HG03575 (cell line): ENCODE results near the gene GJD2.

Source experiments
- ATAC-seq: cut with Tn5 transposase; IDR thresholded peaks from one replicate; pipeline ENCODE4 v1.9.1; 2021; ENCODE audit not compliant: unreplicated experiment, insufficient number of reproducible peaks, low FRiP score; ENCODE audit errors: extremely low read depth

The GJD2 gene

DNA sequence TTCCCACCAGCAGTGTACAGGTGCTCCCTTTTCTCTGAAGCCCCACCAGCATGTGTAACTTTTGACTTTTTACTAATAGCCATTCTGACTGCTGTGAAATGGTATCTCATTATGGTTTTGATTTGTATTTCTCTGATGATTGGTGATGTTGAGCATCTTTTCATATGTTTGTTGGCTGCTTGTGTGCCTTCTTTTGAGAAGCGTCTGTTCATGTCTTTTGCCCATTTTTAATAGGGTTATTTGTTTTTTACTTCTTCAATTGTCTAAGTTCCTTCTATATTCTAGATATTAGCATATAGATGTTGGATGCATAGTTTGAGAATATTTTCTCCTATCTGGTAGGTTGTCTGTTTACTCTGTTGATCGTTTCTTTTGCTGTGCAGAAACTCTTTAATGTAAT is 25.9 kb upstream of the GJD2 start:
- ATAC-seq: no peak

DNA sequence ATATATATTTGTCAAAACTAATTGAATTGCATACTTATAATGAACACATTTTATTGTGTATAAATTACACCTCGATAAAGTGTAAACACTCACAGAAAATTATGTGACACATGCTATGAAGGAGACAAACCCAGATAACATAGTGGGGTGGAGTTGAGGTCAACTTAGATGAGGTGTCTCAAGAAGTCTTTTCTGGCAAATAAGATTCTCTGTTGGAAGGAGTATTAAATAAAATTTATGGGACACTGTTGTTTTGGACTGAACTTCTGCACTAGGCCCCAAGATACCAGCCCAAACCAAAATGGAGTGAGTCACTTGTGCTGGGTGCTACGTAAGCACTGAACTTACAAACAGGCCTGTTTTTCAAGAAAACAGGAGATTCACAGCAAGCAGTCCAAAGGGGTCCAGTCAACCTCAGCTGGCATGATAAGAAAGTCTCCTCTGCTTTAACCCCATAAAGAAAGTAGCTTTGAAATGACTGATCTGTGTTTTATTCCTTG is 21.9 kb upstream of the GJD2 start:
- ATAC-seq: no peak

DNA sequence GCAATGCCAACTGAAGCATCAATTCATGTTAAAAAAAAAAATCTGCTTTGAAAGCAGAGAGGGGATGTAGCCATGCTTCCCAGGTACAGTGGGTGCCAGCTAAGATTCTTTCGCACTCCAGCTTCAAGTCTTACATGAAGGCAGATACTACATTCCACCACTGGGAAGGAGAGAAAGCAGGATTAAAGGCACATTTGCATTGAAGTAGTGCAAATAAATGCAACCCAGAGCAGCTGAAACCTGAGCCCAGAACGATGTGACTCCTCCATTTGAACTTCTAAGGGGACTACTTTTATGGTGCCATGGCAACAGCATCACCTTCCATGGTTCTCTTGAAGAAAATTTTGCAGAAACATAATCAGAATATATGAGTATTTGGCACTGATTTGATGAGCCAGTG is 19.1 kb upstream of the GJD2 start:
- no peak for ATAC-seq

DNA sequence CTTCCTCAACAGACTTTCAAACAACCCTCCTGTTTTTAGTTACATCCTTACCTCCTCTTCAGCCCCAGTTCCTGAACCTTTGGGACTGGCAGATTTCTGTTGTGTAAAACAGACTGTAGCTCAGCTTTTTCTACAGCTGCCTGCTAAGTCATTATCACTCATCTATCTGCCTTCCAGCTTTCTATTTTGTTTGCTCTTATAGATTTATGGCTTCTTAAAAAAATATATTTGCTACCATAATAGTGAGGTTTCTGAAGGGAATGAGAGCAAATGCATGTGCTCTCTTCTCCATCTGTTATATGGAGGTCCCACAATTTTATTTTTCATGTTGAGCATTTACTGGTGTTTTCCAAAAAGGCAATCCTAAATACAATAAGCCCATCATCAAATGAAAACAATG is 18.2 kb upstream of the GJD2 start:
- ATAC-seq: no peak

DNA sequence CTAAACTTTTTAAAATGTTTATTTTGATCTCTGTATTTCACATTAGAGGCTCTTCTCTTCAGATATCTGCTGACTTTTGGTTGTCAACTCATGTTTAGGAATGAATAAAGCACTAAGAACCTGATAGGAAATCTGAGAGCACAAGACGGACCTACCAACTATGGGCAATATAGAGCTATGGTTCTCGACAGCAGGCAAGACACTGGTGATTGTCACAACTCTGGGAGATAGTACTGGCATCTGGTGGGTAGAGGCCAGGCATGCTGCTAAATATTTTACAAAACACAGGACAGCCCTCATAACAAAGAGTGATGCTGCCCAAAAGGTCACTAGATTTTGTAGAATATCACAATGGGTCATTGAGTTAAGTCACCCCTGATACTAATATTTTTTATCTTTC is 17.5 kb upstream of the GJD2 start:
- ATAC-seq: no peak

DNA sequence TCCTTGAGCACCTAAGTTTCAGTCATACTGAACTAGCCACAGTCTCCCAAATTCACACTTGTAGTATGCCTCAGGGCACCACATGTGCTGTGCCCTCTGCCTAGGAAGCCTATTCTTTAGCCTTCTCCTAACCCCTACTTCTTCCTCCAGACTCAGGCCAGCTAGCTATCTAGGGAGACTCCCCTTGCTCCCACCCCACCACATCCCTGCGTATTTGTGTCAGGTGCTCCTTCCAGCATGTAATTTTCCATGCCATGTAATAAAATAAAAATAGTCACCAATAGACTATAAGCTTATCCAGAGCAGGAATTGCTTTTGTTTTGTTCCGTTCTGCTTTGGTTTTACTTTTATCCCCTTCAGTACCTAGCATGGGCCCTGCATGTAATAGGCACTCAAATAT is 14.9 kb upstream of the GJD2 start:
- ATAC-seq: no peak

DNA sequence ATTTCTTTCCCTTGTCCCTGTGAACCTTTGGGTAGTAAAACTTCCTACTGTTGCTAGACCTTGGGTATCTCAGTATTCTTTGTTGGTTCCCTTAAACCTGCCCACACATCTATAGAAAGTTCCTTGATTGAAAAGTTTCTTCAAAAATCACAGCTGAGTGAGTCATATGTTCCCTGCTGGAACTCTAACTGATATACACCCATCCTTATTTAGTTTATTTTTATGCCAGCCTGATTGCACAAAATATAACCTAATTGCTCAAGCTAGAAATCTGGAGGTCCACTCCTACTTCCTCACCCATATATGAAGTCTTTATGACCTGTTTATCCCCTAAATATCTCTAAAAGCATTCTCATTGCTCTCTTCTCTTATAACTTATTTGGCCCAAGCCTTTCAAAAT is 13.7 kb upstream of the GJD2 start:
- no peak for ATAC-seq

DNA sequence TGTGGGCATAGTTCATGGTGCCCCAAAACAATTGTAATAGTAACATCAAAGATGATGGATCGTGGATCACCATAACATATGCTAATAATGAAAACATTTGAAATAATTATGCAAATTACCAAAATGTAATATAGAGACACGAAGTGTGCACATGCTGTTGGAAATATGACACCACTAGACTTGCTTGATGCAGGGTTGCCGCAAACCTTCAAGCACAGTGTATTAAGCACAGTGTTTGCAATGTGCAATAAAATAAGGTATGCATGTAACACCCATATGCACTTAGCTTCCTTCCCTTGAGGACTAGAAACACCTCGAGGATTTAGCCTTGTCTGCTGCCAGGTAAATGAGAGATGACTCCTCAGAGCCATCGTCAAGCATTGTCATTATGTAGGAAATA is 10.9 kb upstream of the GJD2 start:
- no peak for ATAC-seq

DNA sequence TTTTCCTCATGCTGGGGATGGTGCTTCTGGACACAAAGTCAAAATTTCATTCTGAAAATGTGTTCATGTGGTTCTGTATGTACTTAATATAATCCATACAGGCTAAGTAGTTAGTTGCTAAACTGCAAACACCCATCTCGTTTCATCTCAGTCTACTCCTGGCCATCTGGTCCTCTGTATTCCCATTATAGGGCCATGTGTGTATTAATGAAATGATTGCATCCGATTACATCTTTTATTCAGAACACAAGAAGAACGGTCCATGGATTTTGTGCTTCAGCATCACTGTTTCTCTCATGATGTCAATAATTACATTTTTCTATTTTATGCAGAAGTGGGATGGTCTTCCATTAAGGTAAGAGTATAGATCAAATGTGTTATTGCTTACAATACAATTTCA is 6.1 kb upstream of the GJD2 start:
- ATAC-seq: no peak

DNA sequence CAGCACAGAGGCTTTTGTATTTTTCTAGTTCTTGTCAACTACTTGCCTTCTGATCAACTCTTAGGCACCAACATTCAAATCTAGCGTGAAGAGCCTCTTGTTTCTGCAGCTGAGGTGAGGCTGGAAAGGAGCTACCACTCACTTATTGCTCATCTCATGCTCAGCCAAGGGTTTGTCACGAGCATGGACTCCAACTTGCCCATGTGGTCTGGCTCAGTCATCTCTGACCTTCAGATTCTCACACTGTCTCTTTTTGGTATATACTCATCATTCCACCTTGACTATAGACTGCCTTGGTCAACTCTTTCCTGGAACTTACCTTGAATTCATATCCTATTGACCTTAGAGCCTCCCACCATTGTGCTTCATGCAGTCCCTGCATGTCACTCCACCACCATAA is 5.2 kb upstream of the GJD2 start:
- no peak for ATAC-seq

DNA sequence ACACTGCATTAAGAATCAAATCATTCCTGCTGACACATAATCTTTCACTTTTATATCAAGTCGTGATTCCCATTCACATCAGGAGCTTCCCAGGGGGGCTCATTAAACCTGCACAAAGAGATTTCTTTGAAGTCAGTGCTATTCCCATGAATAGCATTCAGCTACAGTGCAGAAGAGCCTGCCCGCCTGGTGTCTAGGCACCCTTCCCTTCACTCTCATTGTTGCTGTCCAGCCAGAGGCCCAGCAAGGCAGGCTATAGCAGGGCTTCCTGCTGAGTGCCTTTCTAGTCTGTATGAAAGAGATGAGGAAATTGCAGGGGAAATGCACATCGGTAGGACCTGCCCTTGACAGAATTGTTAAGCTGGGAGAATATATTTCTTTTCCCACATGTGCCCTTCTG is 4.5 kb upstream of the GJD2 start:
- ATAC-seq: no peak

DNA sequence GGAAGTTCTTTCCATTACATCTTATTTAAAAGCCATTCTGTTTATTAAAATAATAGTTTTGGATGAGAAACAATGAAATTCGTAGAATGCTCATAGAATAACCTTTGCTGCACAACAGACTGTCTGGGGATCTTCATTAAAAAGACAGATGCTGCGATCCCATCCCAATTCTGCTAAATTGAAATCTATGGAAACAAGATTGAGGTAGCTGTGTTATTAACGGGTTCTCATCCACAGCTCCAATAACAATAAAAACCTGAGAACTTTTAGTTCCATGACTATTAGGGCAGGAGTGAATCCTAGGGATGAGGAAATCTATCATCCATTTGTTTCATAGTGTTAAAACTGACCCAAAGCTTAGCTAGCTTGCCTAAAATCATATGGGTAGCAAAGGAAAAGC is 2.5 kb upstream of the GJD2 start:
- ATAC-seq: no peak

DNA sequence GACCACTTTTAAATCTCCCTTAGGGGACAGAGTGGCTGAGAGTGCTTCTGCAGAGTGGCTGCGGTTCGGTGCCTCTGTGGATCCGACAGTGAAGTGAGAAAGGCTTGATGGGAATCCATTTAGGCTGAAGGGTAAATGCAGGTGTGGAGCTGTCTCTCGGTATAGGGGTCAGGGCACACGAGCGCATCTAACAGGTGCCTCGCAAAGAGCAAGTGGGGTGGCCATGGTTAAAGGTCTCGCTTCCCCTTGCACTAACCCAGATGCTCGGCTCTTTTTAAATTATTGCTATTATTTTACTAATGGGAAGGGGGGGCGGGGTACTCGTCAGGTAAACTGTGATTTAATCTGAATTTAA is 598 bp upstream of the GJD2 start:
- no peak for ATAC-seq

DNA sequence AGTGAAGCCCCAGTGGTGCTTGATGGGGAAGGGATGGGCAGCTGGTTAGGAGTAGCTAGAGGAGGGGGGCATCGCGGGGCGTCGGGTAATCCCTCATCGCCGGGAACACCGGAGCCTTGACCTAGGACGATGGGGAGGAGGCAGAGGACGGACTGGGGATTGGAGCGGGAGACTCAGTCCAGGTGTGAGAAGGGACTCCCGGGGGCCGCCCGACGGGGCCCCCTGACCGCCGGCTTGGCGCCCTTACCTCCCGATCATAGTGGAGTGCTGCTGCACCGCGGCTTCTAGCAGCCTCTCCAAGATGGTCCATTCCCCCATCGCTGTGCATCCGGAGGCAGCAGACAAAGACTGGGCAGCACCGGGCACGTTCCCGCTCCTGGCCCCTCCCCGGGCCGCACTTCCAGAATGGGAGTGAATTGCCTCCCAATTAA is 612 bp downstream of the GJD2 start:
- no peak for ATAC-seq

DNA sequence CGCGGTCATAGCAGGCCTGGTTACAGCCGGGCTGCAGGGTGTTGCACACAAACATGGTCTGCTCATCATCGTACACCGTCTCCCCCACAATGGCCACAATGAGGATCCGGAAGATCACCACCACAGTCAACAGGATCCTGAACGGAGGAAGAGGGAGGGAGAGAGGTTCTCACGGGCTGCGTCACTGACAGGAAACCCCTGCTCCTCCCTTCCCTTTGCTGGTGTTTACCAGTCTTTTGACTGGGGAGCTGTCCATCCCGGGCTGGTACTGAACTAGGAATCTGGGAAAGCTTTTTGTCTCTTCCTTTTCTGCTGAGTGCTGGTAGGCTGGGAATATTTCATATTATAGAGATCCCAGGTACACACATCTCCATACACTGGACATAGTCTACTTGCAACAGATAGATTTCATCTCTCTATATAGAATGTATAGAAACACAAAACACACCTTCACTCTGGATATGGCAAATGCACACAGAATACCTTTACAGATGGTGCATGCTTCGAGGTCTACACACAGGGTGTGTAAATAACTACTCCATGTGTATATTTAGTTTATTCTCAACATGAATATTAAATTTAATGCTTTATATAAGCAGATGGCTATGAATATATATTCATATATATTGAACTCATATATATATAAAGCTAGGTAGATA is 1.4 kb downstream of the GJD2 start:
- ATAC-seq: no peak

DNA sequence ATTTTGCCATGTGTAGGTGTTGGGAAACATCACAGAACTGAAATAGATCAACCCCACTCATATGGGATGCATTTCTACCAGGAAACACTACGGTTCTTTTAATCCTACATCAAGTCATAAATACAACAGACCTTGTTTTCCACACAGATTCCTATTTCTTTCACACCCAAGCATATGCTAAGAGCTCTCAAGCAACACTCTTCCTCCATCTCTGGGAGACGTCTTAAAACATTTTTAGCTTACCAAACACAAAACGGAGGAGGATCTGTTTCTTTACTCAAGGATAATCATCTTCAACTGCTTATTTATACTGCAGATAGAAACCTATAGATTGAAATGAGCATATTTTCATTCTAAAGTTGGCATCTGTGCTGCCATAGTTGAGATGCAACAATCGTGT is 5.1 kb downstream of the GJD2 start:
- no peak for ATAC-seq

DNA sequence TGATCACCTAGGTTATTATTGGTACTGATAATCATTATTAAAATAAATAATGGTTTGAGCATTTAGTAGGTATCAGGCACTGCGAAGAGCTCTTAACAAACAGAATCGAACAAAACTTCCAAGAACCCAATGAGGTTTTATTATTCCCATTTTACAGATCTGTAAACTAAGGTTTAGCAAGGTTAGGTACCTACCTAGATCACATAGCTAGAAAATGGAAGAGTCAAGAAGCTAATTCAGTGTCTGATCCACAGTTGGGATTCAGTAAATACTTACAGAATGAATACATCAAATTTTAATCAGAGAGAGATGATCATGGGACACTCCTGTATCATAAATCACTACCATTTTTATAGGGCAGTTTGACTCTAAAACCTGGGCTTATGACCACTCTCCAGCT is 15.5 kb downstream of the GJD2 start:
- ATAC-seq: no peak

DNA sequence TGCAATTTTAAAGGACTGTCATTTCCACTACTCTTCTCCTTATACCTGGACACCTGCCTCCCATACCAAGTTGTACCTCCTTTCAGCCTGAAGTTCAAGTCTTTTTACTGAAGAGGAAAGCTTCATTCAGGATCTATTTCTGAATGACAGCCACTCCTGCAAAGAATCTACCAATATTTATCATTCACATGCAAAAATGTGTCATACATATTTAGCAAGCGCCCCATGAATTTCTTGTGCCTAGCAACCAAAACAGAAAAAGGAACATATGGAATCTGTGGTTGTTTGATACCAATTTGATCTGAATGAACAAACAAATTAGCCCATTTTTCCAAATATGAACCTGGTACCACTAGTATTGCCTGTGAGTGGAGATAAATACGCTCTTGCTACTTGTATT is 16.8 kb downstream of the GJD2 start:
- ATAC-seq: no peak

DNA sequence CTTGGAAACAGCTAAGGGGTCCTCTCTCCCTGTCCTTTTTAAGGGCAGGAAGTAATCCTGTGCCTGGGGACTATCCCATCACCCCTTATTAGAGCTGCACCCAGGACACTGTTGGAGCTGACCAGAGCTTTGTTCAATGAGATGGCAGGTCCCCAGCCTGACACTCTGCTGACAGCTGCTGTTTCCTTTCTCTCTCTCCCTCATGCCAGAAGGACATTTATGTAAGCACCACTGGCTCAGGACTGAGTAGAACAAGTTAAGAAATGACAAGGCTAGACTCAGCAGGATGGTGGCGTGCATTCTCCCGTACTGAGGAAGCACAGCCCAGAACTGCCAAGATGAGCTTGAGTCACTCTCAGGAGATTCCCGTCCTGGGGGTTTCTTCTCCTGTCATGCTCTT is 17.3 kb downstream of the GJD2 start:
- ATAC-seq: no peak

DNA sequence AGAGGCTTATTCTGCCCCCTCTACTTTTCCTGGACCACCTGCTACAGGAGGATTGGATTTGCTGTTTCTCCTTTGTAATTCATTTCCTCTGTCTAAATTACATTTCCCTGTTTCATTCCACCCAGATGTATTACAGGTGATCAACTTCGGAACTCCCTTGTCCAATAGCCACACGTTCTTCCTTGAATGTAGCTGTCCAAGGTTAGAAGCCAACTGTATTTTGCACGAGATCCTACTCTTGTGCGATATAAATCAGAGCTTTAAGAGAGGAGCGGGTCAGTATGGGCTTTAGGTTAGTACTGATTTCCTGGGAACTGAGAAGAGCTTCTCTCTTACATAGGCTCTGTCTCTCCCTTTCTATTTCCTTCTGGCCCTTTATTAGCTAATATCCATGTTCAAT is 20.5 kb downstream of the GJD2 start:
- ATAC-seq: no peak

DNA sequence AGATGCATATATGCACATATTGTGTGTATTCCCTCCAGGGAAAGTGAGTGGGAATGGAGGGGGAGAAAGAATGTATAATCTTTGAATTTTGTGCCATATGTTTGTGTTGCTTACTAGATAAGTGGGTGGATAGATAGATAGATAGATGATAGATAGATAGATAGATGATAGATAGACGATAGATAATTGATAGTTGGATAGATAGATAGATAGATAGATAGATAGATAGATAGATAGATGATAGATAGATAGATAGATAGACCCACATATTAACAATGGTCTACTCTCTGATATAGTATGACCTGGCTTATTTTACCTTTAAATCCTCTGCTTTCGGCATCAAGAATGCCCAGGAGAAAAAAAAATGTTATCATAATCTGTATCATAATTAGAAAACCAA is 21.2 kb downstream of the GJD2 start:
- ATAC-seq: no peak

DNA sequence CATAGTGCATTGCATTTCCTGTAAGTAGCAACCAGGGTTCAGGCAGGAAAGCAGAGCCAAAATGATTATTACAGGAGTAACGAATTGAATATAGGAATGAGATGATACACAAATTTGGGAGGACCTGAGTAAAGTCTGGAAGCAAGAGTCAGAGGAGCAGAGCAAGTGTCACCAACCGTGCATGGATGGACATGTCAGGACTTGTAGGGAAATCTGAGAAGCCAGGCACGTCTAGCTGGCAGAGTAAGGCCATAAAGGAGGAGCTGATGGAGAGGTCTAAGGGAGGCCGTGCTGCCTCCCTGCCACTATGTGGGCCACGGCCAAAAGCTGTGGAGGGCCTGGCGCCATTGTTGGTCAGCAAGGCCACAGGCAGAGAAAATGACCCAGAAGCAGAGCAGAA is 22.4 kb downstream of the GJD2 start:
- ATAC-seq: no peak
